ENCODE data around the gene HPN.

DNA sequence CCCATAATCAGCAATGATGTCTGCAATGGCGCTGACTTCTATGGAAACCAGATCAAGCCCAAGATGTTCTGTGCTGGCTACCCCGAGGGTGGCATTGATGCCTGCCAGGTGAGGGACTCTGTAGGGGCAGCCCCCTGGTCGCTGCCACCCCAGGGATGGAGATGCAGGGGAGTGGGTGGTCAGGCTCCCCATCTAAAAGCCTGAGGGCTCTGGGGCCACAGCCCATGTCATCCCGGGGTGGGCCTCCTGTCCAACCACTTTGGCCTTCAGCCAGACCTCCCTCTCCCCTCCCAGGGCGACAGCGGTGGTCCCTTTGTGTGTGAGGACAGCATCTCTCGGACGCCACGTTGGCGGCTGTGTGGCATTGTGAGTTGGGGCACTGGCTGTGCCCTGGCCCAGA lies 24.1 kb downstream of the HPN start:
- TF ChIP-seq, protein P1, sequence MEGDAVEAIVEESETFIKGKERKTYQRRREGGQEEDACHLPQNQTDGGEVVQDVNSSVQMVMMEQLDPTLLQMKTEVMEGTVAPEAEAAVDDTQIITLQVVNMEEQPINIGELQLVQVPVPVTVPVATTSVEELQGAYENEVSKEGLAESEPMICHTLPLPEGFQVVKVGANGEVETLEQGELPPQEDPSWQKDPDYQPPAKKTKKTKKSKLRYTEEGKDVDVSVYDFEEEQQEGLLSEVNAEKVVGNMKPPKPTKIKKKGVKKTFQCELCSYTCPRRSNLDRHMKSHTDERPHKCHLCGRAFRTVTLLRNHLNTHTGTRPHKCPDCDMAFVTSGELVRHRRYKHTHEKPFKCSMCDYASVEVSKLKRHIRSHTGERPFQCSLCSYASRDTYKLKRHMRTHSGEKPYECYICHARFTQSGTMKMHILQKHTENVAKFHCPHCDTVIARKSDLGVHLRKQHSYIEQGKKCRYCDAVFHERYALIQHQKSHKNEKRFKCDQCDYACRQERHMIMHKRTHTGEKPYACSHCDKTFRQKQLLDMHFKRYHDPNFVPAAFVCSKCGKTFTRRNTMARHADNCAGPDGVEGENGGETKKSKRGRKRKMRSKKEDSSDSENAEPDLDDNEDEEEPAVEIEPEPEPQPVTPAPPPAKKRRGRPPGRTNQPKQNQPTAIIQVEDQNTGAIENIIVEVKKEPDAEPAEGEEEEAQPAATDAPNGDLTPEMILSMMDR (IDR thresholded peaks at IDR 0.05; ENCODE audit: extremely low read depth in 1 of 2, insufficient read depth in 1 of 2, low read depth in 1 of 2, low read length in 2 of 2) = no peak
- TF ChIP-seq GATA2 (IDR thresholded peaks at IDR 0.05; ENCODE audit: insufficient read depth, insufficient read length, low read depth, low read length) = no peak
- TF ChIP-seq POLR2AphosphoS5 (IDR thresholded peaks at IDR 0.05; ENCODE audit: insufficient read depth, low read depth, low read length) = no peak
- TF ChIP-seq POLR2A (IDR thresholded peaks at IDR 0.05; ENCODE audit: low read depth, low read length) = no peak
